HG02884 (cell line): ENCODE results near the gene DLX3.

Experiments
- ATAC-seq: cut with Tn5 transposase; IDR thresholded peaks from one replicate; pipeline ENCODE4 v1.9.1; 2021; ENCODE audit warnings: mild to moderate bottlenecking, moderate library complexity; ENCODE audit not compliant: unreplicated experiment

Gene DLX3

GRCh38 chr17:49992933-49993422, 2.0 kb downstream of the DLX3 start:
- no peak for ATAC-seq

- no peak for ATAC-seq
Observed at GRCh38 chr17:49992191-49992932, 2.7 kb downstream of the DLX3 start.

- ATAC-seq, result no peak
Observed at GRCh38 chr17:49991409-49991808, 3.6 kb downstream of the DLX3 start.

- ATAC-seq, result no peak
Observed at GRCh38 chr17:49990921-49991320, 4.1 kb downstream of the DLX3 start.

GRCh38 chr17:49990331-49990730, 4.7 kb downstream of the DLX3 start:
- ATAC-seq, result no peak

GRCh38 chr17:49989518-49989880, 5.5 kb downstream of the DLX3 start:
- ATAC-seq, result no peak

- no peak for ATAC-seq
Observed at GRCh38 chr17:49987681-49988441, 7.2 kb downstream of the DLX3 start.

GRCh38 chr17:49987290-49987585, 7.8 kb downstream of the DLX3 start:
- ATAC-seq, result no peak

GRCh38 chr17:49986396-49987289, 8.4 kb downstream of the DLX3 start:
- no peak for ATAC-seq

GRCh38 chr17:49985310-49985990, 9.6 kb downstream of the DLX3 start:
- no peak for ATAC-seq

GRCh38 chr17:49984776-49985175, 10.2 kb downstream of the DLX3 start:
- no peak for ATAC-seq

GRCh38 chr17:49984283-49984682, 10.7 kb downstream of the DLX3 start:
- ATAC-seq, result no peak

- ATAC-seq, result no peak
Observed at GRCh38 chr17:49980703-49981197, 14.3 kb downstream of the DLX3 start.

GRCh38 chr17:49979748-49980479, 15.1 kb downstream of the DLX3 start:
- no peak for ATAC-seq

- no peak for ATAC-seq
Observed at GRCh38 chr17:49978501-49978900, 16.5 kb downstream of the DLX3 start.

- ATAC-seq, result no peak
Observed at GRCh38 chr17:49977463-49978389, 17.3 kb downstream of the DLX3 start.

- ATAC-seq, result no peak
Observed at GRCh38 chr17:49976828-49977202, 18.2 kb downstream of the DLX3 start.

GRCh38 chr17:49976163-49976827, 18.7 kb downstream of the DLX3 start:
- ATAC-seq, result no peak
